Fibroblast of lung (primary cell): ENCODE results near the gene XAB2. TPM values are rescaled to one million over a fixed set of nuclear protein-coding genes. Genes with fewer than 3 reads are reported as not detected.

Experiments
- DNase-seq, 2 donors: peaks; one replicate each; pipeline versions ENCODE4 v3.0.0 to v3.0.0-alpha.2; 2010; ENCODE audit warnings: low read depth in 2 of 2
- H2AFZ ChIP-seq: 2 replicates; pipeline ENCODE4 v1.5.1; 2012; ENCODE audit warnings: low read length, control low read depth, inconsistent platforms
- H3K27ac ChIP-seq: 2 replicates; pipeline ENCODE4 v1.5.1; 2011; ENCODE audit warnings: low read length, control low read depth; ENCODE audit not compliant: insufficient read depth
- H3K27me3 ChIP-seq: 2 replicates; pipeline ENCODE4 v1.5.1; 2011; ENCODE audit warnings: mild to moderate bottlenecking, low read length; ENCODE audit not compliant: control insufficient read depth, insufficient read depth
- H3K36me3 ChIP-seq: 2 replicates; pipeline ENCODE4 v1.5.1; 2011; ENCODE audit warnings: low read length; ENCODE audit not compliant: control insufficient read depth, insufficient read depth
- H3K4me1 ChIP-seq: 2 replicates; pipeline ENCODE4 v1.5.1; 2011; ENCODE audit warnings: low read length; ENCODE audit not compliant: control insufficient read depth, insufficient read depth; ENCODE audit errors: extremely low read depth
- H3K4me2 ChIP-seq: 2 replicates; pipeline ENCODE4 v1.5.1; 2011; ENCODE audit warnings: low read length, control low read depth; ENCODE audit not compliant: insufficient read depth; ENCODE audit errors: extremely low read depth
- H3K4me3 ChIP-seq, 4 experiments: fragments of 200-600 bp in 1 of 4; sonication (generic) in 1 of 4; replicated peaks in 1 of 4; 2 replicates each; pipeline ENCODE4 v1.5.1; 2011 to 2016; ENCODE audit warnings: low read length in 4 of 4, low read depth in 3 of 4, mild to moderate bottlenecking in 3 of 4, control low read depth in 2 of 4, inconsistent platforms in 1 of 4, mixed read lengths in 1 of 4; ENCODE audit not compliant: insufficient read depth in 1 of 4; ENCODE audit errors: control extremely low read depth in 1 of 4
- H3K79me2 ChIP-seq: 2 replicates; pipeline ENCODE4 v1.5.1; 2012; ENCODE audit warnings: mild to moderate bottlenecking, low read length, inconsistent platforms; ENCODE audit not compliant: control insufficient read depth, insufficient read depth
- H3K9ac ChIP-seq: 2 replicates; pipeline ENCODE4 v1.5.1; 2011; ENCODE audit warnings: mild to moderate bottlenecking, low read length, control low read depth; ENCODE audit not compliant: insufficient read depth
- H3K9me3 ChIP-seq: 2 replicates; pipeline ENCODE4 v1.5.1; 2012; ENCODE audit warnings: low read depth, low read length; ENCODE audit not compliant: control insufficient read depth, insufficient read depth
- H4K20me1 ChIP-seq: 2 replicates; pipeline ENCODE4 v1.5.1; 2011; ENCODE audit warnings: low read length; ENCODE audit not compliant: control insufficient read depth, insufficient read depth; ENCODE audit errors: extremely low read depth
- EZH2 ChIP-seq: IDR thresholded peaks from 2 replicates; pipeline ENCODE4 v1.5.1; 2012; ENCODE audit warnings: low read length, control low read depth, mild to moderate bottlenecking; ENCODE audit errors: missing control alignments
- polyA plus RNA-seq, 2 donors: library from polyadenylated mRNA; depleted of rRNA in 1 of 2; stranded (reverse) in 1 of 2; unstranded in 1 of 2; fragments of >200 nt; gene quantifications; 2 replicates each; pipeline ENCODE4 v1.2.1, GENCODE V29; 2011 to 2012; ENCODE audit warnings: missing spikeins in 1 of 2
- total RNA-seq: library from RNA; depleted of rRNA; stranded (reverse); fragments of >200 nt; gene quantifications from 2 replicates; pipeline ENCODE4 v1.2.1, GENCODE V29; 2014
- TF ChIP-seq, protein P1 (sequence below), 2 donors: IDR thresholded peaks in 1 of 2; conservative IDR thresholded peaks in 1 of 2; 1 replicate in 1 of 2; 2 replicates in 1 of 2; pipeline ENCODE4 v1.5.1; 2011 to 2012; ENCODE audit warnings: low read length in 2 of 2, control low read depth in 1 of 2, inconsistent platforms in 1 of 2, low read depth in 1 of 2, mild to moderate bottlenecking in 1 of 2

The XAB2 gene
- total and polyA plus RNA-seq, 2 donors (not counting 1 experiment from before 2014, with no cell fraction given): 12.5 to 28.2 TPM

DNA sequence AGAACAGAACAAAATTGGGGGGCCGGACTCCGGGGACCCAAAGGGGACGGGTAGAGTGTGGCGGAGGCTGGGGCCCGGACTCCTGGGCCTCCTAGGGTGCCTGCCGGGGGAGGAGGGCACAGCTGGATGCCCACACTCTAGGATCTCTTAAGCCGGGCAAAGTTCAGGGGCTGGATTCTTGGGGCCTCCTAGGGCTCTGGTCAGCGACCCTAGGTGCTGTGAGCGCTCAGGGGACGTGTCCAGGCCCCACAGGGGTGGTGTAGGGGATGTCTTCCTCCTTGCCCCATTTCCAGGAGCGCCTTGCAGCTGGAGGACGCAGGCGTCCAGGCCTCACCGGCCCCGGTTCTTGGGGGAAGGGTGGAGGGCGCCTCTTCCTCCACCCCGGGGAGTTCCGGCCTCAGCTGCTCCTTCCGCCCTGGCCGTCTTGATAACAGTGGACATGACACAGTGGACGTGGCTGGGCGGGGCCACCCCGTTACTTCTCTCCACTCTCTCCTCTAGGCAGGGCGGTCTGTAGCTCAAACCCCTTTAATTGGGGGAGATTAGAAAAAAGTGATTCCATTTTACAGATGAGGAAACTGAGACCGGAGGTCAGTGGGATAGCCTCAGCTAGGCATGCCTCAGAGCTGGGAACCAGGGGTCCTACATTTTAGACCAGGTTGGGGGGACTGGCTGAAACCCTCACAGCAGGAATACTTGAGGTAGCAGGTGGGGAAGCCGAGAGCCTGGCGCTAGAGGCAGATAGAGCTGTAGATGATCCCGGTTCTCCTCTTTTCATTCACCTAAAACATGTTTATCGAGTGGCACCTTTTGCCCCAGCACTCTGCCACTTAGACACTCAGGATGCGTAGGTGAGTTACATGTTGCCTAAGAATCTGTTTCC is 8.3 kb upstream of the XAB2 start:
- Histone ChIP-seq H3K4me2 (no peak overlapping the region), H3K9ac (no peak overlapping the region), H3K27me3 (peaks cover 8% of the 10 kb centered on the region), H4K20me1 (no peaks in the 10 kb centered on the region), H3K36me3 (no peaks in the 10 kb centered on the region), H3K4me3 (peak overlapping the region in 1 of 4 experiments; percentile 21), H3K9me3 (no peaks in the 10 kb centered on the region), H3K4me1 (no peaks in the 10 kb centered on the region), H3K27ac (no peak overlapping the region), H2AFZ (no peak overlapping the region), H3K79me2 (no peaks in the 10 kb centered on the region)
- no peak for DNase-seq
- TF ChIP-seq EZH2: no peak
- TF ChIP-seq, protein P1, sequence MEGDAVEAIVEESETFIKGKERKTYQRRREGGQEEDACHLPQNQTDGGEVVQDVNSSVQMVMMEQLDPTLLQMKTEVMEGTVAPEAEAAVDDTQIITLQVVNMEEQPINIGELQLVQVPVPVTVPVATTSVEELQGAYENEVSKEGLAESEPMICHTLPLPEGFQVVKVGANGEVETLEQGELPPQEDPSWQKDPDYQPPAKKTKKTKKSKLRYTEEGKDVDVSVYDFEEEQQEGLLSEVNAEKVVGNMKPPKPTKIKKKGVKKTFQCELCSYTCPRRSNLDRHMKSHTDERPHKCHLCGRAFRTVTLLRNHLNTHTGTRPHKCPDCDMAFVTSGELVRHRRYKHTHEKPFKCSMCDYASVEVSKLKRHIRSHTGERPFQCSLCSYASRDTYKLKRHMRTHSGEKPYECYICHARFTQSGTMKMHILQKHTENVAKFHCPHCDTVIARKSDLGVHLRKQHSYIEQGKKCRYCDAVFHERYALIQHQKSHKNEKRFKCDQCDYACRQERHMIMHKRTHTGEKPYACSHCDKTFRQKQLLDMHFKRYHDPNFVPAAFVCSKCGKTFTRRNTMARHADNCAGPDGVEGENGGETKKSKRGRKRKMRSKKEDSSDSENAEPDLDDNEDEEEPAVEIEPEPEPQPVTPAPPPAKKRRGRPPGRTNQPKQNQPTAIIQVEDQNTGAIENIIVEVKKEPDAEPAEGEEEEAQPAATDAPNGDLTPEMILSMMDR (conservative IDR thresholded peaks at IDR 0.05 in 1 of 2, IDR thresholded peaks at IDR 0.05 in 1 of 2; ENCODE audit: low read depth in 1 of 2, low read length in 2 of 2): no peak

DNA sequence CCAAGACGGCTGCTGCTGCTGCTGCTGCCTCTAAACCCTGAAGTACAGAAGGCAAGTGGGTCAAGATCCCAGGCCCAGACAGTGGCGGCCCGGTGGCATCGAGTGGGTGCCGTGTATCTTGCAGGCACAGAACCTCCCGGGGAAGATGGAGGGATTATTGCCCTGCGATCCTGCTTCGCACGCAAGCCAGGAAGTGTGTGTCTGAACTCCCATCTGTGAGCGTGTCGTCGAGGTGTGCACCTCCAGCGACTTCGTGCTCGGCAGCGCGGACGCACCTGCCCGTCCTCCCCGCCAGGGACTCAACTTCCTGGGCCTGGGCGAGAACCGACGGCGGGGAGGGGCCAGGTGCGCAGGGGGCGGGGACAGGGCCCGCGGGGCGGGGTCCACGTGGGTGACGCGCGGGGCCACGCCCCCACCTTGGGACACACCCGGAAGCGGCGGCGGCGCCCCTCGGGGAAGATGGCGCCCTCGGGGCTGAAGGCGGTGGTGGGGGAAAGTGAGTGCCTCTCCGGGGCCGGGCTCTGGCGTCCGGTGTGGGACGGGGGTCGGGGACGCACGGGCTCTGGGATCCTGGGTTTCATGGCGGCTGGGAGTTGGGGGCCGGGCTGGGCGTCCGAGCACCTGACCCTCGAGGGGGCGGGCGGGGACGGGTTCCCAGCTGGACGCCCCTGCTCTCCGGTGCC is 7.5 kb upstream of the XAB2 start, which contains the start of gene STXBP2:
Gene STXBP2 (plus strand): TSS at position 420 of the 683 bp plus-strand sequence. CDS start 40 bp downstream, at position 460.
- no peak within 1 kb of the TSS for H3K4me2 ChIP-seq
- no peaks in the 10 kb centered on the region for H3K79me2 ChIP-seq
- H2AFZ ChIP-seq: no peak within 1 kb of the TSS
- no peak within 1 kb of the TSS for H3K27ac ChIP-seq
- H3K27me3 ChIP-seq: peaks cover 8% of the 10 kb centered on the region
- H3K4me1 ChIP-seq: no peaks in the 10 kb centered on the region
- no peaks in the 10 kb centered on the region for H3K36me3 ChIP-seq
- H3K9me3 ChIP-seq: no peaks in the 10 kb centered on the region
- peak within 1 kb of the TSS in 1 of 4 experiments; percentile 27 for H3K4me3 ChIP-seq
- H4K20me1 ChIP-seq: no peaks in the 10 kb centered on the region
- H3K9ac ChIP-seq: no peak within 1 kb of the TSS
- TF ChIP-seq EZH2: peak; percentile 52
- TF ChIP-seq, protein P1 (conservative IDR thresholded peaks at IDR 0.05 in 1 of 2, IDR thresholded peaks at IDR 0.05 in 1 of 2; ENCODE audit: low read depth in 1 of 2, low read length in 2 of 2): no peak
- DNase-seq: no peak

GRCh38 chr19:7636317-7636690 is 7.0 kb upstream of the XAB2 start:
- no peak overlapping the region for H3K9ac ChIP-seq
- TF ChIP-seq EZH2: peak; percentile 60
- TF ChIP-seq, protein P1 (conservative IDR thresholded peaks at IDR 0.05 in 1 of 2, IDR thresholded peaks at IDR 0.05 in 1 of 2; ENCODE audit: low read depth in 1 of 2, low read length in 2 of 2): no peak
- H3K27ac ChIP-seq: no peak overlapping the region
- H3K36me3 ChIP-seq: no peaks in the 10 kb centered on the region
- H3K4me1 ChIP-seq: no peaks in the 10 kb centered on the region
- no peaks in the 10 kb centered on the region for H3K9me3 ChIP-seq
- H2AFZ ChIP-seq: no peak overlapping the region
- H3K27me3 ChIP-seq: peaks cover 8% of the 10 kb centered on the region
- H3K79me2 ChIP-seq: no peaks in the 10 kb centered on the region
- peak overlapping the region in 1 of 4 experiments; percentile 27 for H3K4me3 ChIP-seq
- no peaks in the 10 kb centered on the region for H4K20me1 ChIP-seq
- DNase-seq: no peak
- no peak overlapping the region for H3K4me2 ChIP-seq
